NK-92 (cell line): ENCODE data around the gene SEMA4G.

Source experiments
- DNase-seq: peaks from one replicate; lab custom pipeline; 2025; ENCODE audit not compliant: unreplicated experiment; lab: John Stamatoyannopoulos, UW

Gene SEMA4G

GRCh38 chr10:100969187-100970075 lies at the start of gene SEMA4G:
SEMA4G (plus strand) TSS chr10:100969504; CDS start chr10:100972913, 3,409 bp downstream.
- DNase-seq = no peak

- DNase-seq = no peak
Measured at GRCh38 chr10:100923580-100923979, 45.7 kb upstream of the SEMA4G start.

- DNase-seq = no peak
Measured at GRCh38 chr10:100927266-100927665, 42.0 kb upstream of the SEMA4G start.

- DNase-seq = no peak
Measured at GRCh38 chr10:100928039-100928438, 41.3 kb upstream of the SEMA4G start.

GRCh38 chr10:100930368-100930767 lies 38.9 kb upstream of the SEMA4G start:
- no peak for DNase-seq

GRCh38 chr10:100934084-100934659 lies 35.1 kb upstream of the SEMA4G start:
- DNase-seq = no peak

GRCh38 chr10:100939763-100940344 lies 29.4 kb upstream of the SEMA4G start:
- no peak for DNase-seq

- no peak for DNase-seq
Measured at GRCh38 chr10:100942229-100942628, 27.1 kb upstream of the SEMA4G start.

GRCh38 chr10:100943508-100943907 lies 25.8 kb upstream of the SEMA4G start:
- no peak for DNase-seq

GRCh38 chr10:100945754-100946153 lies 23.6 kb upstream of the SEMA4G start:
- DNase-seq = no peak

GRCh38 chr10:100948916-100949315 lies 20.4 kb upstream of the SEMA4G start:
- DNase-seq = no peak

- no peak for DNase-seq
Measured at GRCh38 chr10:100960251-100960650, 9.1 kb upstream of the SEMA4G start.

- DNase-seq = no peak
Measured at GRCh38 chr10:100962351-100963080, 6.8 kb upstream of the SEMA4G start.

GRCh38 chr10:100963826-100964225 lies 5.5 kb upstream of the SEMA4G start:
- DNase-seq = no peak

GRCh38 chr10:100965820-100966219 lies 3.5 kb upstream of the SEMA4G start:
- no peak for DNase-seq

GRCh38 chr10:100966887-100967286 lies 2.4 kb upstream of the SEMA4G start:
- DNase-seq = no peak

GRCh38 chr10:100967332-100967731 lies 2.0 kb upstream of the SEMA4G start:
- DNase-seq = no peak

- DNase-seq = no peak
Measured at GRCh38 chr10:100968062-100968736, 1.1 kb upstream of the SEMA4G start.

GRCh38 chr10:100968863-100969186 lies 479 bp upstream of the SEMA4G start:
- DNase-seq = no peak

GRCh38 chr10:100970076-100970913 lies 991 bp downstream of the SEMA4G start:
- DNase-seq = no peak
